Hindlimb muscle (tissue), 1 donor: ENCODE results near the gene PRKRA. TPM values are rescaled to one million over a fixed set of nuclear protein-coding genes. Genes with fewer than 3 reads are reported as not detected.
"Not testable (repeated sequence)": the region's sequence is repeated elsewhere in the genome, so short reads cannot be mapped to it uniquely, and the experiment has no call there.

Experiments
- DNase-seq: peaks from one replicate; pipeline ENCODE4 v3.0.0-alpha.2; 2013
- polyA plus RNA-seq: library from polyadenylated mRNA; unstranded; fragments of 120-200 nt; gene quantifications from one replicate; pipeline ENCODE4 v1.2.1, GENCODE V29; 2013; ENCODE audit not compliant: insufficient read length

Gene PRKRA
- 55.7 TPM for polyA plus RNA-seq

DNA sequence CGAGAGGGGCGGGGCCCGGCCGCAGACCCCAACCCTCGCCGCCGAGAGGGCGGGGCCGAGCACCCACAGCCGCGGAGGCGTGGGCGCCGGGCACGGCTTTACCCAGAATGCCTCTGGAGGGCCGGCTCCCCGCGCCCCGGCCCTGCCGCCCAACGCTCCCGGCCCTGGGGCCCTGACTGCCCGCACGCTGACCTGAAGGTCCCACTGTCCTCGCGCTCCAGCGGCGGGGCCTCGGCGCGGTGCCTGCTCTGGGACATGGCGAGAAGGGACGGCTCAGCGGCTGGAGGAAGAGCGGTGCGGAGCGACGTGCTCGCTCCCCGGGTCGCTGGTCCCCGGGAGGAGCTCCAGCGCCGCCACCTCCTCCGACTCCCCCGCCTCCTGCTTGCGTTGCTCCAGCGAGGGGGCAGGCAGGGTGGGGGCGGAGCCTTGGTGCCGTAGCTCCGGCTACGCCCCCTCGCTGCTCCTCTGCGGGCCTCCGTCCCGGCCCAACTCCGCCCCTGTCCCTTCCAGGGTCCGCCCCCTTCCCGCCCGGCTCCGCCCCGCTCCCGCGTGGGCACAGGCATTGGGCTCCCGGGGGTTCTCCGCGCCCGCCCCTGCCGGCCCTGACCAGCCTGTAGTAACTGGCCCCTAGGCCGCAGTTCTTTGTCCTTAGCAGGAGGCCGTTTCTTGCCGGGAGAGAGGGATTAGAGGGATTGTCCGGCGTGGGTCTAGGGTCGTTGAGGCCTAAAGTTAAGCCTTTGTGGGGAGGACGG lies at the start of gene PRKRA, which contains the start of gene PJVK:
Gene PRKRA (minus strand): TSS at position 402 of the 752 bp plus-strand sequence. CDS start 145 bp downstream, at position 257.
Gene PJVK (plus strand): TSS at position 605 of the 752 bp plus-strand sequence. CDS start 2,032 bp downstream, outside the sequence.
- DNase-seq = peak; percentile 99

DNA sequence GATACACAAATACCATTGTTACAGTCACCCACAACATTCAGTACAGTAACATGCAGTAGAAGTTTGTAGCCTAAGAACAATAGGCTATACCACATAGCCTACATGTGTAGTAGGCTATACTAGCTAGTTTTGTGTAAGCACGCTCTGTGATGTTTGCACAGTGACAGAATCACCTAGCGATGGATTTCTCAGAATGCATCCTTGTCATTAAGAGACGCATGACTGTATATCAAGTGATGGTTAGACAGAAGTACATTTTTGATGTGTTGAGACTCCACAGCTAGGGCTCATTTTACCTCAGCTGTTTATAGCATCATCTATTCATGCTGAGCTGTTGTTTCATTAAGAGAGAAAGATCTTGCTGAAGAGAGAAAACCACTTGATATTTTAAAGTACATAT lies 48.7 kb upstream of the PRKRA start:
- DNase-seq = no peak

DNA sequence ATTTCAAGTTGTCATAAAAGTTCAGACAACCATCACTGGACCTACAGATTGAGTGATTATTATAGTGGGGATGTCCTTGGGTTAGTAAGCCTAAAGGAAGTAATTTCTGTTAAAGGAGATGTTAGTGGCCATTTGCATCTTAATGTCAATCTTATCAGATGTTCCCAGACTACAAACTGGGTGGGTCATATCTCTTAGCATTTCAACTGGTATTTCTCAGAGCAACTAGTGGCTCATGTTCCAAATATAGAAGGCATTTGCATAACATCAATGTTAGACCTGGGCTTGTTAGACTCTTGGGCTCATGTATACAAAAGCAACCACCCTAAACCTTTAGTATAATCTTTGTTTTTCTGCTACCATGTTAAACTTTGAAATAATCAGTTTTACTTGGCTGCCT lies 47.2 kb upstream of the PRKRA start:
- DNase-seq = no peak

DNA sequence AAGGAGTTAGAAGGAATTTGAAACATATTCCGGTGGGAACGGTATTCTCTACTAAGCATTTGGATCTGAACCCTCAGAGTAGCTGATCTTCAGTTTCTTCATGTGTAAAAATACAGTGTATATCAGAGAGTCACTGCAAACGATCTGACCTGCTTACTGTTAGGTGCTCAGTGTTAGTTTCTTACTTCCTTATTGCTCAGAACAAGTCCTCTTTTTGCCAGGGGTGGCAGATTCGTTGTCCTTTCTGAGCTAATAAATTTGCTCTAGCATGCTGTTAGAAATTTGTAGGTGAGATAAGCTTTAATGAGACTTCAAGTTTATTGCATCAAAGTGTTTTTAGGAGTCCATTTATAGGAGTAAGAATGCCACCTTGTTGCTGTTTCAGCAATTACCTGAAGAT lies 45.1 kb upstream of the PRKRA start:
- DNase-seq = no peak

DNA sequence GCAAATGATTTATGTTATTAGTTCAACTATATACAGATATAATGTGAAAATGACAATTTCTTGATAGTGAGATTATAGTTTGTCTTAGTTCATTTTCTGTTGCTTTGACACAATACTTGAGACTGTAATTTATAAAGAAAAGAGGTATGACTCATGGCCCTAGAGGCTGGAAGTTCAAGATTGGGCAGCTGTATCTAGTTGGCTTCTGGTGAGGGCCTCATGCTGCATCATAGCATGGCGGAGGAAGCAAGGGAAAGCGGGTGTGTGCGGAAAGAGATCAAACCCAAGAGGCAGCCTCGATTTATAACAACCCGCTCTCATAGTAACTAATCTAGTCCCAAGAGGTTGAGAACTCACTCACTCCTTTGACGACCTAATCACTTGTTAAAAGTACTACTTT lies 40.6 kb upstream of the PRKRA start:
- DNase-seq = no peak

DNA sequence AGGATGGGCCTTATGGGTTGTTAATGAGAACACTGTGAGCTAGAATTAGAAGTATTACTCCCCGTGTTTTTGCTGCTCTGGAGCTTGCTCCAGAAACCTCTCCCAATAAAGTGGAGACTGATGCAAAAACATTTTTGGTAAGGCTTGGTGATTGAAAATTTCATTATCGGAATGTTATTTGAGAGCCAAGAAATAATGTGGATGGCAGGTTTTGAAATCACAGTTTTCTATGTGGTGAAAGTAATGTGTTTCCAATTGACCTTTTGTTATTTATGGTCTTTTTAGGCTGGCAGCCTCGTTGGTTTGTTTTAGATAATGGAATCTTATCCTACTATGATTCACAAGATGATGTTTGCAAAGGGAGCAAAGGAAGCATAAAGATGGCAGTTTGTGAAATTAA lies 34.4 kb upstream of the PRKRA start:
- DNase-seq = no peak

DNA sequence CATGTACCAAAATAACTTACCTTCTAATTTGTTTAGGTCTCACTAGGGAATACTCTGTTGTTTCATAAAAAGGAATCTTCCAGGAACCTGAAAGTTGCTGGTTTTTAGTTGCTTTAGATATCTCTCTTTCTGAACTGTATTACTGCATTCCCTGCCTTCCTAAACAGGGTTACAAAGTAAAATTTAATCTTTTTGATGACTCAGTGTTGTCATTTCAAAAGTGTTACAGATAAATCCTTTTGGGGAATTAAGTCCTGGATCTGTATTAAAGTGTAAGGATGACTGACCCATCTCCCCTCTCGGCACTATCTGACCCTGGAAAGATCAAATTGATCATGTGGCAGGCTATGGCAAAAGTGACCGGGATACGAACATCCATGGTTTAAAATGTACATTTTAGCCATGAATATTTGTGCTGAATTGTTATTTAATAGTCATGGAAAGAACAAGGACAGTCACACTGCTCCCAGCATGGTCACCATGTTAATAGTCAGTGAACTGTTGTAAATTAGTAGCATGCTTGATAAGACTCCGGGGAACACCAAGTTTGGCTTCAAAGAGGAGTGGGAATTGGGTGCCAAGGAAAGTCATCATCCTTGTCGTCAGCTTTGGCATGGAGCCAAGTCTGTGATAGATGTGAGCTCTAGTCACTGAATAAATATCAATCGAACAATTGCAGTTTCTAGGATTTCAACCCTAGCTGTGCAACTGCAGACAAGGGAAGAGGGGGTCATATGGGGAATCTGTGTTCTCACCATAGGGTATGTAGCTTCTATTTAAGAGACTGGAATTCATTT lies 33.5 kb upstream of the PRKRA start:
- no peak for DNase-seq

DNA sequence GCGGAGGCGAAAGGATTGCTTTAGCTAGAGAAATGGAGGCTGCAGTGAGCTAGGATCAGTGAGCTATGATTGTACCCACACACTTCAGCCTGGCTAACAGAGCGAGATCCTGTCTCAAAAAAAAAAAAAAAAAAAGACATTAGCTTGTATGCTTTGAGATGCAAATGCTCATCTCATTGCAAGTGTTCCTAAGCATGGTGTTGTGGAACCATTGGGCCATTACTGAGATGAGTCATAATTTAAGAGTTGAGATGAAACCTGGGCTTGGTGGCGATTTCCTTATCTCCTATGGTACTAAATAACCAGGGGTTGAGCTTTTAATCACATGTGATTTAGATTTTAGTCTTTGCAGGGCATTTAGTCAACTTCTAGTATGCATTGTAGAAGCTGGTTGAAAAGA lies 31.5 kb upstream of the PRKRA start:
- no peak for DNase-seq

DNA sequence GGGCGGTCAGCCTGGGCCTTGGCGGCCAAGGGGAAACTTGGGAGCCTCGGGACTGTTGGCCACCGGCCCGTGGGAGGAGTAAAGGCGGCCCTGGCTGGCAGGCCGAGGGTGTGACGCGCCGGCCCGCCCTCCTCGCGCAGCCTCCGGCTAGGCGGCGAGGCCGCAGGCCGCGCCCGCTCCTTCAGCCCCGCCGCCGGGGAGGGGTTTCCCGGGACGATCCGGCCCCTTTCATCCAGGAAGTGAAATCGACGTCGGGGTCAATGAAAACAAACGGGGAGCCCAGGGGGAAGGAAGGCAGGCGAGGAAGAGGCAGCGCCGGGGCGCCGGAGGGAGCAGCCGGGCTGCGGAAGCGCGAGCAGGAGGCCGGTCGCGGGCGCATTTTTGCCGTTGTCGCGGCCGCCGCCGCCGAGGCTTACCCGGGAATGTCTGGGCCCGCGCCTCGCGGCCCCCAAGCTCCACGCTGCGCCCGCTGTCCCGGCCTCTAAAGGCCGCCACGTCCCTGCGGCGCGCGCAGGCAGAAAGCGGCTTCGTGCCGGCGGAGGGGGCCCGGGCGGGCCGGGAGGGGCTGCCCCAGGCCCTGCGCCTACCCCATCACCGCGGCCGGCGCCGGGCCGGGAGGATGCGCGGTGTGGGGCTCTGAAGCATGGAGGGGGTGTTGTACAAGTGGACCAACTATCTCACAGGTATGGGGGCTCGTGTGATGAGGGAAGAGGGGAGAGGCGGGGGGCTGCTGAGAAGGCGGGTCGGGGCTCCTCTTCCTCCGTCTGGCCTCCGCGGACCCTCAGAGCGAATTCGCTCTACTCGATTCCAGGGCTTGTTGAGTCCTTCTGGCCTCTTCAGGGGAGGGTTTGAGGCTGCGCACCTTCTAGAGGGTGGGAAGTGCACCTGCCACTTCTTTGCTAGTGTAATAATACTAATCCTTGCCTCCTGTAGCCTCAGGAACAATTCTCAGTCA lies 29.5 kb upstream of the PRKRA start, which contains the start of gene PLEKHA3:
Gene PLEKHA3 (plus strand): TSS at position 231 of the 955 bp plus-strand sequence. CDS start 413 bp downstream, at position 644.
- peak; percentile 94 for DNase-seq

DNA sequence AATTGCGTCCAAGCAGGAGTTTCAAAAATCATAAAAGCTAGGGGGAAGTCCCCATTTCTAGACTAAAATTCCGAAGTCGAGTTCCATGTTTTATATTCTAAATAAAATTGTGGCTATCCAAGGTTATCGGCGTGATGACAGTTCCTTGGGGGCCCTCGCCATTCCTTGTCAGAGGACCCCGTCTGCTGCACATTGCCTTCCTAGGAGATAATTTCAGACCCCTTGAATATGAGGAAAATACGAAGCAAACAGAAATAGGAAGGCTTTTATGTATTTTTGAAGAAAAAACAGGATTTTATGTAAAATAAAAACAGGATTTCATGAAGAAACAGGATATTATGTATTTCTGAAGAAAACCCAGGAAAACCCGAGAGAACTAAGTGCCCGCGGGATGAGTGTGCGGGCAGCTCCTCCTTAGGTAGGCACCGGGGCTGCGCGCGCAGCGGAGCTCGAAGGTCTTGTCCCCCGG lies 28.8 kb upstream of the PRKRA start:
- no peak for DNase-seq

DNA sequence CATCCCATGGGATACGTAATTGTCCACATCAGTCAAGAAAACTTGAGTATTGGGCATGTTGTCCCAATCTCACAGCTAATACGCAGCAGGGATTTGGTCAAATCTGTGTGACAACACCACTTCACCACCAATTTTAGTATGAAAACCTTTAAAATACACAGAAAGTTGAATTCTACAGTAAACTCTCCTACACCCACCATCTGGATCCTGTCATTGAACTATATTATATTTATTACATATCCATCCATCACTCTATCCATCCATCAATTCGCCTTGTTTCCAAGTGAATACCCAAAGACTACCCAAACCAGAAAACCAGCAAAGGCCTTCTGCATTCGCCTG lies 28.3 kb upstream of the PRKRA start:
- DNase-seq = no peak

DNA sequence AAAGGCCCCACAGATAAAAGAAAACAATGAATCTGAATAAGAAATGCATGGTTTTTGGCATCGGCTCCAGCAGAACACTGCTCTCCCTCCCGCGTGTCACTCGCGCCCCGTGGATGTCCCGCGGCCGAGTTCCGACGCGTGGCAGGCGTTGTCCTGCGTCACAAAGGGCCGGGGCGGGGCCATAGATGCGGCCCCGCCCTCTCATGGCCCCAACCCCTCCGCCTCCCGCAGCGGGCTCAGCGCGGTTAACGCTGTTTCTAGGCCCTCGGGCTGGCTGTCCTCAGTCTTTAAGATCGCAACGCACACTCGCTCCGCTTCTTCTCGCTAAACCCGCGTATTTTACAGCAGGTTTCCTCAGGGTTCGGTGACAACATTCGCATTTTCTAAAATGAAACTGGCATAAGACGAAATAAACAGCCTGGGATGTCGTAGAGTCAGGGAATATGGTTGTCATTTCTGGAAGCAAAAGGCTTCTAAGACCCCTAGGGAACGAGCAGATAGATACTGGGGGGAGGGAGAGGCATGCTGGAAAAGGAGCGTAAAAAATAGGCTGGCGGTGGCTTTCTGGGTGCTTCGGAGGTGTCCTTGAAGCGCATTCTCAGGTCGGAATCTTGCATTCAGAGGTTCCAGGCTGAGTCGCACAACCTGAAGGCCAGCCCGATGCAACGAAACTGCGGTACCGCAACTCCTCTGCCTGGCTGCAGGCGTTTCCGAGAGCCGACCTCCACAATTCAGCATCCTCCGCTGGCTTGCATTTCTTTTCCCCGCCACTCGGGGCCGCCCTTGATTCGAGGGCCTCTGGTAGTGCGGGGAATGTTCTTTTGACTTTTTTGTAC lies 27.7 kb upstream of the PRKRA start, which contains the start of gene FKBP7:
Gene FKBP7 (minus strand): TSS at position 162 of the 836 bp plus-strand sequence. CDS start 101 bp downstream, at position 61.
- DNase-seq = peak; percentile 94

DNA sequence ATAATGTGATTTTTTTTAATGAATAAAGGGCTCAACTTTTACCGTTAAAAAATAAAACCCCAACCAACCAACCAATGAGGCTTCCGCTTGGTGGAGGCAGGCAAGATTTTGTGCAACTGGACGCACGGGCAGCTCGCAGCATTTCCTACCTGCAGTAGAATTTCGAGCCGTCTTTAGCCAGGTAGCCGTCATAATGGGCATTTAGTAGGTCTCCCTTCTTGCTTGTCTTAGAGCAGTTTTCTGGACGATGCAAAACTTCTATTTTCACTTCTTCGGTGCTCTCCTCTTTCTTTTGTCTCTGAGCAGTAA lies 27.1 kb upstream of the PRKRA start:
- no peak for DNase-seq

DNA sequence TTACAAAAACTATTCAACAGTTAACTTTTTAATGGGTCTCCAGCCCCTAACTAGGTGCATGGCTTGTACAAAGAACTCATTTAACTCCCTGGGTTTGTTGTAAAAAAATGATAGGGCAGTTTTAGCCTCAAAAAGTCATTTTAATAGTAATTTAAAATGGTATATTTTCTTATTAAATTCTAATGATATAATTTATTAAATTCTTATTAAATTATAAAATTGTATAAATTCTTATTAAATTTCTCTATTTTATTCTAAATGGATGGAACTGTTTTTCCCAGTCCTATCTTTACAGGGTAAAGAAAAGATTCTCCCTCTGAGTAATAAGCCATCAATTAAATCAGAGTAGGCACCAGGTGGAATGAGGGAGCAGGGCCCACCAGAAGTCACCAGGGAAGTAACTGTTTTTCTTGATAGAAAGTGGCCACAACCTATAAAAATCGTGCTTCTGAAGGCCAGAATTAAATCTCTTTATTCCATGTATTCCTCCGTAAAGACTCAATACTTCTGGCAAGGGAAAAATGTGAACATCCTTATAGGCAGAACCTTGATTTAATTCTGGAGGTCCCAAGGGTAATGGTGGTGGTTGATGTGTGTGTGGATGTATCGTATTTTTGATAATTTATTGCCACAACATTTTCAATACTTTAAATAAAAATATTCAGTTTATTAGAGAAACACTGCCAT lies 26.6 kb upstream of the PRKRA start:
- peak; percentile 34 for DNase-seq

DNA sequence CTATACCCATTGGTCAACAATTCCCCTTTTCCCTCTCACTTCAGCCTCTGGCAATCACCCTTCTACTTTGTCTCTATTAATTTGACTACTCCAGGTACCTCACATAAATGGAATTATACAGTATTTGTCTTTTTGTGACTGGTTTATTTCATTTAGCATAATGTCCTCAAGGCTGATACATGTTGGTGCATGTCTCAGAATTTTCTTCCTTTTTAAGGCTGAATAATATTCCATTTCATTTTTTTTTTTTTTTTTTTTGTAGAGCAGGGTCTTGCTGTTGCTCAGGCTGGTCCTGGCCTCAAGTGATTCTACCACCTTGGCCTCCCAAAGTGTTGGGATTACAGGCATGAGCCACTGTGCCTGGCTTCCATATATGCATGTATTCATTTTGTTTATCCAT lies 25.5 kb upstream of the PRKRA start:
- no peak for DNase-seq

DNA sequence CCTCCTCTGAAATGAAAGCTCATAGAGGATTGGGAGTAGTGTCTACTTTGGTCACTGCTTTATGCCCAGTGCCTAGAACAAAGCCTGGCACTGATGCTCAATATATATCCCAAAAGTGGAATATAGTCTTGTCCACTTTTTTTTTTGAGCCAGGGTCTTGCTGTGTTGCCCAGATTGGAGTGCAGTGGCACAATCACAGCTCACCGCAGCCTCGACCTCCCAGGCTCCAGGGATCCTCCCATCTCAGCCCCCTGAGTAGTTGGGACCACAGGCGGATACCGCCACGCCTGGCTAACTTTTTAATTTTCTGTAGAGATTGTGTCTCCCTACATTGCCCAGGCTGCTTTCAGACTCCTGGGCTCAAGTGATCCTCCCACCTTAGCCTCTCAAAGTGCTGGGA lies 23.6 kb upstream of the PRKRA start:
- DNase-seq = no peak

DNA sequence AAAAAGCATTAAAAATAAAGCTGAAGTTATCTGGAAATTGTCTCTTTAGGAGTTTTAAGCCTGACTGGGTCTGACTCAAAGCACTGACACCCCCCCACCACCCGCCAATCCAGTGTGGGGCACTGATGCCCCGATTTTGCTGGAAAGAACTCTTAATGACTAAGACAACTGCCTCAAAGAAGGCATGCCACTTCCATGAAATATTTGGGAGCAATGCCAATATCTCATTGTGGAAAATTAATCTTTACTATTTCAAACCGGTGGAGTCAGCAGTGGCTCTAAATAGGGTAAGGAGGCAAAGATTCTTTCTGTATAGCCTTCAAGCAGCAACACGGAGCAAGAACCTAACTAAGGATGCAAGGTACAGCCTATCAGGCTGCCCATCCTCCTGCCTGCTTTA lies 23.0 kb upstream of the PRKRA start:
- no peak for DNase-seq

DNA sequence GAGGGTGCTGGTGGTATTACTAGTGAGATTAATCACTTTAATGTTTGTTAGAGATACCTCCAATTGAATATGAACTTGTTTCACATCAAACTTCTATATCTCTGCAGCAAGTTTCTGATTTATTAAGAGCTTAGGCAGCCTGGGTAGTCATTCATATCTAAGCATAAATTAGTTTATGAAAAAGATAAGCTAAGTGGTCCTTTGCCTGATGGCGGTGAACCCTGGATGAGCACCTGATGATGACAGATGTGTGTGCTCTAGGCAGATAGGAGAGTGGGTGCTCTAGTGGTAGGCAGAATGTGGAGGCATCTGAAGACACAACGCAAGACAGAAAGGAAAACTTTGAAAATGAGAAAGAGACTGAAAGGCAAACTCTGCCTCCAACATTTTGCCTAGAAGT lies 22.4 kb upstream of the PRKRA start:
- DNase-seq = no peak

DNA sequence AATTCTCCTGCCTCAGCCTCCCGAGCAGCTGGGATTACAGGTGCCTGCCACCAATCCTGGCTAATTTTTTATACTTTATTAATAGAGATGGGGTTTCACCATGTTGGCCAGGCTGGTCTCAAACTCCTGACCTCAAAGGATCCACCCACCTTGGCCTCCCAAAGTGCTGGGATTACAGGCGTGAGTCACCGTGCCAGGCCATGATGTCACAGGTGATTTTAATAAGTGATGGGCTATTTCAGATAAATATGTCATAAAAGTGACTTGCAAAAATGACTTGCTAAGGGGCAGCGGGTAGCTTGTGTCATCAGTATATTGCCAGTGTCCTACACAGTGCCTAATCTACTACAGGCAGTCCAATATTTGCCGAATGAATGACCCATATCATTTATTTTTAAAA lies 20.3 kb upstream of the PRKRA start:
- DNase-seq = not testable (repeated sequence)

DNA sequence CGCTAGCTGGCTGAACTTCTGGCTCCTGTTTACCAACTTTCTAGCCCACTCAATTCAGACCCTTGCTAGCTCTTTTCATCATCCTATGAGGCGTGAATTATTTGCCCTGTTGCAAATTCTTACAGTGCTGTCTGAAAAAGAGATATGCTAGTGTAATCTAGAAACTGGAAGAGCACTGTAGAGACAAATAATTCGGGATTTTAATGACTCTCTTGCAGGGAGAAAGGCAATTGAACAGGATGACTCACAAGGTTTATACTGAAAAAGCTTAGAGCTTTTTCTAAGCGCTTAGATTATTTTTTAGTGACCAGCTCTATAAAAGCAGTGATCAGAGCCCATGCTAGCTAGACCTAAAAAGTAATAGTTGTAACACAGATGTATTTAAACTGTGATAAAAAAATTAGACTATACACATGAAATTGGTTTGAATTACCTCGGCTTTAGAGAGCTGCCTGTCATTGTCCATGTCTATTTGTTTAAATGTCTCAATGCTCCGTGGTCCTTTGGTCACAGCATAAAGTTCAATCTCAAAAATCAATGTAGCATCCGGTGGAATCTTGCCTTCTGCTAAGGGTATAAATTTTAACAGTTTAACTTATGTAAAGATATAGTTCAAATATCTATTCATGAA lies 18.4 kb upstream of the PRKRA start:
- DNase-seq = no peak
